Activated CD4-positive, alpha-beta T cell treated with anti-CD3 and anti-CD28 coated beads, Interleukin-10, Interleukin-2, amounts not matched to agents 100 ng/mL and 50 ng/mL, durations not matched to agents 16 hours and 8 hours (primary cell): ENCODE results near the gene TMCO4.
A peak's percentile ranks its signal among the peaks of the same experiment; 100 is the strongest.
"Not testable (repeated sequence)": the region's sequence is repeated elsewhere in the genome, so short reads cannot be mapped to it uniquely, and the experiment has no call there.

Experiments
- DNase-seq: peaks from one replicate; pipeline ENCODE4 v3.0.0-alpha.2; 2020

Gene TMCO4

DNA sequence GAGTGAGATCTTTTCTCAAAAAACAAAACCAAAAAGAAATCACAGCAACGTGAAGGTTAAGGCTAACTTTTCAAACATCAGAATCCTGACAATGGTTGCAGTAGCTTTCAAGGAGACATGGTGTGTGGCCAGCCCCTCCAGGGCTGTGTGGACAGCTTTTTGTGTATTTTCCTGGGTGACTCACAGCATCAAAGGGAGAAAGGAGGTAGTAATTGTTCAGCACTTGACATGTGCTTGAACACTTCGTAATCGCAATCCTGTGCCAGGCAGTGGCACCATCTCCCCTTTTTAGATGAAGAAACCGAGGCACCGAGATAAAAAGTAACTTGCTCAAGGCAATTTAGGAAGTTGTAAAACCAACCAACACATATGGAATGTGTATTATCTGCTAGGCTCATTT lies 145.3 kb downstream of the TMCO4 start:
- DNase-seq = no peak

DNA sequence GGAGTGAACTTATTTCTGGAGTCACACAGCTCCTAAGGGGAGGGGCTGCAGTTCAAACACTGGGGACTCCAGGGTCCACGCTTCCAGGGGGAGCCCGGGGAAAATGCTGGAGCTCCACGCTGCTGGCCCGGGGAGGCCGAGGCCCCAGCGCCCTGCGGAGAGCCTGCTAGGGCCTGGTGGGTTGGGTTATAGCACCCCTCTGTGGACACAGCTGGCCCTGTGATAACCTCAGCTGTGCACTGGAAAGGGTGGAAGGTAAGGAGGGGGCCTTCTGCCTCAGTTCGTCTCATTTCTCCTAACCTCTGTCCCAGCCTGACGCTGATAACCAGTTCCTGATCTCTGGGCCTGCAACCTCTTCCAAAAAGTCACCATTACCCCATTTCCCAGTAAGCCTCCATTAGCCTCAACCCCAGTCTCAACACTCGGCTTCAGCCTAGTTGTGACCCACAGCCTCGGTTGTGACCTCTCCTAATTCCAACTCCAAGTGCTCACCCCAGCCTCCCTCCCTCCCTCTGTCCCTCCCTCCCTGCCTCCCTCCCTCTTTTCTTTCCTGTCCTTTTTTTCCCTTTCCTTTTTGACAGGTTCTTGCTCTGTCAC lies 148.5 kb downstream of the TMCO4 start:
- DNase-seq = peak; percentile 56

DNA sequence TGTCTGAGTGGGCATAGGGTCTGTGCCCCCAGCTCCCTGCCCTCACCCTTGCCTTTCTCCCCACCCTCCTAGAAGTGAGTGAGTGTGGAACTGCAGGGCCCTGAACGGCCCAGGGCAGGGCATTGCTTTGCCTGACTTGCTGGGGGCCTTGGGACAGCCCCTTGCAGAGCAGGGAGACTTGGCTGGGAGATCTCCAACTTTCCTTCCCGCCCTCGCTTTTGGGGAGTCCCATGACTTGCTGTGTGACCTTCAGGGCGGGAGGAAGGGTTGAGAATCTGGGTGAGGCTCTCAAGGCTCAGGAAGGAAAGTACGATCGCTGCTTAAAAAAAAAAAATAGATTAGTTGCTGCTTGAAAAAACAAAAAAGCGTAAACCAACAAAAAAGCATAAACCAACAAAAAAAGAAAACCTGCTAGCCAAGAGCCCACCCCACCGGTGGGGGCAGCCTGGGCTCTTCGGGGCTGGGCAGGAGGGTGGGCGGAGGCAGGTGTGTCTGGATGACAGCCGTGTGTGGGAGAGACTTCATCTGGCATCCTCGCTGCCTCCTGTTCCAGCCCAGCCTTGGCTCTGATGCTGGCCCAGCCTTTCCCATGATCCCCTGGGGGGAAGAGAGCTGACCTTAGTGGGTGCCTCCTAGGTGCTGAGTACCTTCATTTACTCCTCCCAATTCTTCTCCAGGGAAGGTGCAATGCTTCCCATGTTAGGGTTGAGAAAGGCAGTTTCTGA lies 149.1 kb downstream of the TMCO4 start:
- DNase-seq = no peak

DNA sequence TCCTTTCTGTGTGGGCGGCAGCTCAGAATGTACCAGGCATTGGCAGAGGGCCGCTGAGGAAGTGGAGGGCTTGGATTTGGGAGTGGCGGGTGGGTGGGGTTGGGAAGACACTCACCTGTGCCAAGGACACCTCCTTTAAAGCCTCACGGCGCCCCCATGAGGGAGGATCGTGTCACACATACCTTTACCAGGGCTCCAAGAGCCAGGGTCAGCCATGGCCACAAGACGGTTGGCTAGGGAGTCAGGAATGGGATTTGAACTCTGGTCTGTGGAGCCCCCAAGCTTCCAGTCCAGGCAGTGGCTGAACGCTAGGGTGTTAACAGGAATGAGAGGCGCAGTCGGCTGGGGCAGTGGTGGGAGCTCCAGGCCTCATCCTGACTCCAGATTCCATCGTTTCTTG lies 151.0 kb downstream of the TMCO4 start:
- DNase-seq = no peak

DNA sequence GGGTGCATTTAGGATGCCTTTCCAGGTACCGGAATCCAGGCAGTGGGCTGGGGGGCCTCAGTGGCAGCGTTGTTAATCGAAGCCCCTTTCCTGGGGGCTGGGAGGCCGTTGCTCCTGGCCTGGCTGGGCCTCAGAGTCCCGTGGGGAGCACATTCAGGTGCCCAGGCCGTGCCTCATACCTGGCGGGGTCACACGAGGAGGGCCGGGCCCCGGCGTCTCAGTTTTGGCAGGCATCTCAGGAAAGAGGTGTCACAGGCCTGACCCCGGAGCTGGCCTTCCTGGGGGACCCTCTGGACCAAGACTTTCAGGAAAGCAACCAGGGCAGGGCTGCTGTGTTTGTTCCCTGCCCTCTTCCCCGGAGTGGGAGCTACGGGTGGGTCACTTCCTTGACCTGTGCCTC lies 151.5 kb downstream of the TMCO4 start:
- DNase-seq = no peak

DNA sequence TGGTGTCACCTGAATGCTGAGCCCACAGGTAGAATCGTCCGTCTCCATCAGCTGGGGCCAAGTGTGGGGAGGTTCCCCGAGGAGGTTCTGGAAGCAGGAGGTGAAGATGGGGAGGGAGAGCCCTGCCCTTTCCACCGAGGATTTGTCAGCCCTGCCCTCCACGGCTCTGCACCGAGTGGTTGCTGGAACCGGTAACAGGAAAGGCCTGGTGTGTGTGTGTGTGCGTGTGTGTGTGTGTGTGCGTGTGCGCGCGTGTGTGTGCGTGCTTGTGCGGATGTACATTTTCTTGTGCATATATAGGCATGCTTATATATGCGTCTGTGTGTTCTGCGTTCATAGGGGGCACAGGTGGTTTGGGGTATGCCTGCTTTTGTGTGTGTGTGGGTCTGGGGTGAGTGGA lies 152.1 kb downstream of the TMCO4 start:
- no peak for DNase-seq

DNA sequence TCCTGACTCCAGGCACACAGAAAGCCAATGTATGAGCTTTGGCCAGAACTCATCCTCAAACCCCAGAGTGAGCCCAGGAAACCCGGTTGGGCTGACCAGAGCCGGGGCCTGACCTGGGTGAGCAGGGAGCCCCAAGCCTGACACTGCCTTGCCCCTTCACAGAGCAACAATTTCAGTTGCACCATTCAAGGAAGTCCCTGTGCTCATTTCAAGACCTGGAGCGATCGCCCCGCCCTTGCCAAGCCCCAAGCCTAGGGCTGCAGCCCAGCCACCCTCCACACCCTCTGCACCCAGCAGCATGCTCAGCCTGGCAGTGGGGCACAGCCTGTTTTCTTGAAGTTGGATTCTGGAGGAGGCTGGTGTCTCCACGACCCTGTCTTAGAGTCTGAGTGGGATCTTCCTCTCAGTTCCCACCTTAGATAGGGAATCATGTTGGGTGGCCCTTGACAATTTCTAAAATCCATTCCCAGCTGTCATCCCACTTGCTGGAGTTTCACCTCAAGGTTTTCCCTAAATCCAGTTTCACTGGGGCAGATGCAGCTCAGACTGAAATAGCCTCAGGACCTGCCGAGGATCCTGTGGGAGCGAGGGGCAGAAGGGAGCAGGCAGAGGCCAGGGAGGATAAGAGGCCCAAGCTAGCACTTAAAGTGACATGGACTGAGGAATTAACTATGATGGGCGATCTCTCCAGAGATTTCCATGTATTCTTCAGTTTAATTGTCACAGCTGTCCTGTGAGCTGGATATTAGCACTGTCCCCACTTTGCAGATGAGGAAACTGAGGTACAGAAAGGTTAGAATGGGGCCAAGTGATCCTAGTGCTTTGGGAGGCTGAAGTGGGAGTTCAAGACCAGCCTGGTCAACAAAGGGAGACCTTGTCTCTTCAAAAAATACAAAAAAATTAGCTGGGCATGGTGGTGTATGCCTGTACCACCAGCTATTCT lies 153.1 kb downstream of the TMCO4 start:
- peak; percentile 55 for DNase-seq

DNA sequence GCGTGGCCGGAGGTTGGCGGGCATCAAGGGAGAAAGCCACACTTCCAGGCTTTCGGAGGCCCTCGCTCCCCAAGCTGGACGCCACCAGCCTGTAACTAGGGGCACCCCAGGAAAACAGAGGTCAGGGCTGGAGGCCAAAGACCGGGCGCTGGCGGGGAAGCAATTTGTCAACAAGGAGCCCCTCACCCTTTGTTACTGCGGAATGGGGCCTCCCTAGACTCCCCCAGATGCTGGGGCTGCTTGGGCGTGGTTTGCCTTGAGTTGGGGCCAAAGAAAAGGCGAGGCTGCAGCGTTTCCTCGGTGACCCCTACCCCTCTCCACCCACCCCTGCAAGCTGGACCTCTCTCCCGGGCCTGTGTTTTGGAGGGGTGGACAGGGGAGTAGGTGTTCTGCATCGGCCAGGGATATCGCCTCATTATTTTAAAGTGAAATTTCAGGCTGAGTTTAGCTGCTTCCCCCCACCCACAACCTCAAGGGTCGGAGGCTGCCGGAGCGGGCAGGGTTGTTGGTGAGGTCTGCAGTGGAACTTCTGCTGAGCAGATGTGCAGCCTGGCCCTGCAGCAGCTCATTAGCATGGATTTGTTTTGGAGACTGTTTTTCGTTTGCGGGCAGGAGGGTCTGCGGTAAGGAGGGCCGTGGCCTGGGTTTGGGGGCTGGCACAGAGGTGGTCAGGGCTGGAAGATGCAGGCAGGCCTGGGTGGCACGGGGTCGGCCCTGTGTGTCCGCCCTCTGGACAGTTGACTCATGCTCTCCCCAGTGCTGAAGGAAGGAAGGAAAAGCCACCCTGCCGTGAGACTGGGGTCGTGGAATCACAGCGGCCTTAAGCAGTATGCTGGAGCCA lies 154.1 kb downstream of the TMCO4 start:
- DNase-seq = no peak

DNA sequence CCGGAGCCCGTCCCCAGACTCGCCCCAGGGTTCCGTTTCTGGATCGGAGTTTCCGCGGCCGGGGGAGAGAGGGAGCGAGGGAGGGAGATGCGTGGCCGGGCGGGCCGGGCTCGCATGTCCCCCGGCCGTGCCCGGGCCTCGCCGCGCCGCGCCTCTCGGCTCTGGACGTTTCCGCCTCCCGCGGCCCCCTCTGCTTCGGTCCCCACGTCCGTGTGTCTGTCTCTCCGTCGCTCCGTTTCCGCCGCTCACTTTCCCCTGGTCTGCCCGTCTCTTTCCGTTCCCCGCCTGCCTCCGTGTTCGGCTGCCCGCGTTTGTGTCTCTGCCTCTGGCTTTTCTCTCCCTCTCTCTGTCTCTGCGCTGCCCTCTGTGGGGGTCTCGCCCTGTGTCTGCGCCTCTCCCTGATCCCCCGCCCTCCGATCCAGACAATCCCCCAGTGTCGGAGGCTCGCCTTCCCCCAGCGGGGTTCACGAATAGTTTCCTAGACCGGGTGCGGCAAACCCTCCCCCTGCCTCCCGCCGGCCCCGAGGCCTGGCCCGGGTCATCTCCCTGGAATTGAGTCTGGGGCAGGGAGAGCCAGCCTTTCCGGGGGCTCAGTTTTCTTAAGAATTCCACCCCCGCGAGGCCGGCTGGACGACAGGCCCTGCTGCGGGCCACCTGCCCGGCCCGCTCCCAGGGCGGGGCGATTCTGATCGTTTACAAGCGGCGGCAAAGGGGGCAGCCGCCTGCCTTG lies 154.9 kb downstream of the TMCO4 start:
- DNase-seq = peak; percentile 55

DNA sequence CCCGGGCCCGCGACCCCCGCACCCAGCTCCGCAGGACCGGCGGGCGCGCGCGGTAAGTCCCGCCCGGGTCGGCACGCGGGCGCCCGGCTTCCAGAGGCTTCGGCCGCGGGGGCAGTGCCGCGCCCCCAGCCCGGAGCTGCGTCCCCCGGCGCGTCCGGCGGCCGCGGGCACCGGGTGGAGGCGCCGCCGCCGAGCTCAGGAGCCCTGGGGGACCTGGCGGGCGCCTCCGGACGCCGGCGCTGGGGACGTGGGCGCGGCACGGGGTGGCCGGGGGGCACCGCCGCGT lies 155.4 kb downstream of the TMCO4 start:
- no peak for DNase-seq

DNA sequence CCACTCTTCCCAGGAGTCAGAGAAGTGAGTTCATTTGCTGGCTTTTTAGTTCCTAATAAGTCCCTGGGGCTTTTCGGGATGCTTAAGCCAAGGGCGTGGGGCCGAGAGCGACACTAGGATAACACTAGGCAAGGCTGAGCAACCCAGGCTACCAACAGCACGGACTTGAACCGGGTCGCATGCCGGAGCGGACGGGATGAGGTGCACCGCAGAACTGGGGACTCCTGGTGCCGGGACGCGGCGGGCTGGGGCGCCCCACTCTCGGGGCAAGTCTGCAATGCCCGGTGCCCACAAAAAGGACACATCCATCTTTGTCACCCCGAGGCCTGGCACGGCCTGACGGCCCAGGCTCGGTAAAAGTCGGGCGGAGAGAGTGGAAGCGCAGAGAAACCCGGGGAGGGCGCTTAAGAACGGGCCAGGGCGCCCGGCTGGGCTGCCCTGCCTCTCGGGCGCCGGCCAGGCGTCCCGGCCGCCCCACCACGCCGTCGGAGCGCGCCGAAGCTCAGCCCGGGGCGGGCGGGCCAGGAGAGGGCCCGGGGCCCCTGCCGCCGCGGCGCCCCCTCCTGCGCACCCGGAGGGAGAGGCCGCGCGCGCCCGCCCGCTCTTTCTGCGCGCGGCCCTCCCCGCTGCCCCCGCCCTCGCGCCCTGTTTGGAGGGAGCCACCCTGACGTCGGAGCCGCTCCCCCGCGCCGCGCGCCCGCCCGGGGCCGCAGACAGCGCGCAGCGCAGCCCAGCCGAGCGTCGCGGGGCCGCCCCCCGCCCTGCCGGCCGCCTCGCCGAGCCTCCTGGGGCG lies 155.9 kb downstream of the TMCO4 start, which contains the start of gene NBL1:
Gene NBL1 (plus strand): TSS at position 710 of the 793 bp plus-strand sequence. CDS start 10,720 bp downstream, outside the sequence.
- DNase-seq = peak; percentile 65

DNA sequence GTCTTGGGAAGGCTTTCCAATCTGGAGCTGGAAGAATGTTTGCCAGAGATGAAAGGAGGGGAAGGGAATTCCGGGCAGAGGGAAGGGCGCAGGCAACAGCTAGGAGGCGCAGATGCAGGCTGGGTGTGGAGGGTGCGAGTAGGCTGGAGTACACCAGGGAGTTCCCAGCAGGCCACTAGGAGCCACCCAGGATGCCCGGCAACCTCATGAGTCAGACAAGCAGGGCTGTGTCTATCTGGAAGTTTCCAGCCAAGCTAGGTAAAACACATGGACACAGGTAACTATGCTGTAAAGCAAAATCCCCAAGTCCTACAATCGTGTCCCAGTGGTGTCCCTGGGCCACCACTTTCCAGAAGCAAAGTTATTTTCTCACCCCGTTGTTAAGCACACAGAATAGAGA lies 156.6 kb downstream of the TMCO4 start:
- DNase-seq = no peak

DNA sequence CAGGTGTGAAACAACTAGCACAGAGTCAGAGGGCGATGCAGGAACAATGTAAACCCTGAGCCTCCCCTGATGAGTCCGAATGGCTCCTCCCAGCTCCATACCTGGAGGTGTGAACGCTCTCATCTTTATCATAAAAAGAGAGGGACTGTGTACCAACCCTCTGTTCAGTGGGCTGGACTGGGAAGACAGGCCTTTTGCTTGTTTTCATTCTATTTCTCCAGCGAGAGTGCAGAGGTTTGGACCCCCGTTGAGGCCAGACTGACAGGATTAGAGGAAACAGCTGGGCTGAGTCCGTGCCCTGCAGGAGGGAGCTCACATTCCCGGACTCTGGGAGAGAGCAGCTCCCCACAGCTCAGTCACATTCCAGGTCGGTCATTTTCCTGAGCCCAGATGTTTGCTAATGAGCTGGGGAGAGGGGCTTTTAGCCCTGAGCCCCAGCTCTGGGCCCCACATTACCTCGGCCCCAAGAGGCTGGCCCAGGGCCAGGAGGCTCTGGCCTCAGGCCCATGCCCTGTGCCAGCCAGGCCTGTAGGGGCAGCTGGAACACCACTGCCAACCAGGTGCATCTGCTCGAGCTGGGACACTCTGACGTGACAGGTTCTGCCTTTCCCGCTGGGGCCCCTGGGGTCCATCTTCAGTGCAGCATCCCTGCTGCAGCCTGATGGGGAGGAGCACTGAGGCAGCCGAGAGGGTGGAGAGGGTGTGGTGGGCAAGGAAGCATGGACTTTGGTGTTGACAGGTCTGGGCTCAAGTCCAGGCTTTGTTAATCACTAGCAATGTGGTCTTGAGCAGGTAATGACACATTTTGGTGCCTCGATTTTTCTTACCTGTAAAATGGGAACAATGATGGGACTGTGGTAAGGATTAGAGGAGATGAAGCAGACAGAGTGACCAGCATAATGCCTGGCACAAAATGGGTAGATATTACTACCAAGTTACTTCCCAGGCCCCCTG lies 159.1 kb downstream of the TMCO4 start:
- DNase-seq = no peak

DNA sequence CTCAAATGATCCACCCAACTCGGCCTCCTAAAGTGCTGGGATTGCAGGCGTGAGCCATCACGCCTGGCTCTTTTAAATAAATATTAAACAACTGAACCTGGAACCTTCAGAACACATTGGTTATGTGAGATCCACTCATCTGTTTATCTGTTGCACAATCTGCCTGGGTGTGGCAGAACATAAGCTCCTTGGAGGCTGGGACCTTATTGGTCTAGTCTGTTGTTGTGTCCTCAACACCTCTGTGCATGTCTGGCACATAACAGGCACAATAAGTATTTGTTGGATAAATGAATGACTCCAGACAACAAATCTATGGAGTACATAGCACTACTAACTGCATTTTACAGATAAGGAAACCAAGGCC lies 159.7 kb downstream of the TMCO4 start:
- DNase-seq = no peak

DNA sequence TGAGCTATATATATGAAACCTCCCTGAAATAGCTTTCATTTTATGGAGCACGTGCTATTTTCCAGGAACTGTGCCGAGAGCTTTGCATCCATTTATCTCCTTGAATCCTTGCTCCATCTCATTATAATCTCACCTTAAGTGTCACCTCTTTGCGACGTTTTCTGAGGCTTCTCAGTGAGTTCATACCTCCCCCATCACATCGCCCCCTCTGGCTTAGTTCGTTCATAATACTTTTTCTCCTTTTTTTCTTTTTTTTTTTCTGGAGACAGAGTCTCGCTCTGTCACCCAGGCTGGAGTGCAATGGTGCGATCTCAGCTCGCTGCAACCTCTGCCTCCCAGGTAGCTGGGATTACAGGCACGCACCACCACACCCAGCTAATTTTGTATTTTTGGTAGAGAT lies 160.5 kb downstream of the TMCO4 start:
- DNase-seq = not testable (repeated sequence)

DNA sequence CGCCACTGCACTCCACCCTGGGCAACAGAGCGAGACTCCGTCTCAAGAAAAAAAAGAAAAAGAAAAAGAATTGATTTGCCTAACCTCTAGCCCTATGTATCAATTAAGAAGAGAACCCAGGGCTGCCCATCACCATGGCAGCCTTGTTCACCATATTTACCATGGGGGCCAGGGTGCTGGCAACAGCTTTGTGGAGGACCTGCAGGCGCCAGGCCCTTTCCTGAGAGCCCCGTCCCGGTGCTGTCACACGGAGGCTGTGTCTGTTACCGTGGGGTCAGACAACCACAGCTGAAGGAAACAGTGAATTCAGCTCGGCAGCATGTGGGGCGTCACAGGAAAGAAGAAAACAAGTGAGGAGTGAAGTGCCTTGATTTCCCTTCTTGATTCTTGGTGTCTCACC lies 162.1 kb downstream of the TMCO4 start:
- no peak for DNase-seq

DNA sequence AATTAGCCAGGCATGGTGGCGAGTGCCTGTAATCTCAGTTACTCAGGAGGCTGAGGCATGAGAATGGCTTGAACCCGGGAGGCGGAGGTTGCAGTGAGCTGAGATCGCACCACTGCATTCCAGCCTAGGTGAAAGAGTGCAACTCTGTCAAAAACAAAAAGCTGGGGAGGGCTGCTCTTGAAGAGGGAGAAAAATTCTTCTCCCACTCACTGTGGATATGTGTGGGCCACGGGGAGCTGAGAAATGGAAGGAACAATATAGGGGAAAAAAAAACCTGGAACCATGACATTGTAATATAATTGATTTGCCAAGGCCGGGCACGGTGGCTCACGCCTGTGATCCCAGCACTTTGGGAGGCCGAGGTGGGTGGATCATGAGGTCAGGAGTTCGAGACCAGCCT lies 163.0 kb downstream of the TMCO4 start:
- DNase-seq = not testable (repeated sequence)

DNA sequence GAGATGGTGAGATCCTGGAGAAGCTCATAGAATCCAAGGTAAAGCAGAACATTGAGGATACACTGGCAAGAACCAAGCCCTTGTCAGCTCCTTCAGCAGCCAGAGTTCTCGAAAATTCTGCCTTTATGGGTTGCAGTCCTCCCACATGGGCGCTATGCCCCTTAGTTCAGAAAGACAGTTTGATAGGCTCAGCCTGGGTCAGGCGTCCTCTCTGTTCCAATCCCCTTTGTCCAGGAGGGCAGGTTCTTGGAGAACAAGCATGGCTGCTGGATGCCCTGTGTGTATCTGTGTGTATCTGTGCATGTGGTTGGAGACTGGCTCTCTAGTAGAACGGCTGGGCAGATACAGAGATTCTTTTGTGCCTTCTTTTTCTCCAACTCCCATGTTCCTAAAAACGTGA lies 163.7 kb downstream of the TMCO4 start:
- no peak for DNase-seq

DNA sequence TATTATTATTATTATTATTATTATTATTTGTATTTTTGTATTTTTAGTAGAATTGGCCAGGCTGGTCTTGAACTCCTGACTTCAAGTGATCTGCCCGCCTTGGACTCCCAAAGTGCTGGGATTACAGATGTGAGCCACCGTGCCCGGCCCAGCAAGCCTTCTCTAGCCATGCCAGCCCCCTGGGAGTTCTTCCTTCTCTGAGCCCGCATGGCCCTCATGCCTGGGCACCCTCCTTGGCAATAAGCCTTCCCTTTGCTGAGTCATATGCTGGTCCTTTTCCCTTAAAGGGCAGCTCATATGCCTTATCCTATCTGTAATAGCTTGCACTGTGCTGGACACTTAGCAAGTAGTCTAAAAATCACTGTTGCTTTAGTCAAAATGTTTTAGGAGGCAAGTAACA lies 164.1 kb downstream of the TMCO4 start:
- no peak for DNase-seq

DNA sequence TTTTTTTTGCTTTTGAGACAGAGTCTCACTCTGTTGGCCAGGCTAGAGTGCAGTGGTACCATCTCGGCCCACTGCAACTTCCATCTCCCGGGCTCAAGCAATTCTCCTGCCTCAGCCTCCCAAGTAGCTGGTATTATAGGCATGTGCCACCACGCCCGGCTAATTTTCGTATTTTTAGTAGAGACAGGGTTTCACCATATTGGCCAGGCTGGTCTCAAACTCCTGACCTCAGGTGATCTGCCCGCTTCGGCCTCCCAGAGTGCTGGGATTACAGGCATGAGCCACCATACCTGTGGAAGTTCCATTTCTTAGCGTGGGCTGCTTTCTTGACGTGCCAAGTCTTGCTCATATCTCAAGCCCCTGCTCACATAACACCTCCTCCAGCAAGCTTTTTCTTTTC lies 164.7 kb downstream of the TMCO4 start:
- DNase-seq = not testable (repeated sequence)
